Activated CD4-positive, CD25-positive, alpha-beta regulatory T cell treated with anti-CD3 and anti-CD28 coated beads, Interleukin-2, amount 50 U/mL, for 72 hours (primary cell): Measurements from ENCODE around the gene JMJD6.
"Not testable (repeated sequence)": the region's sequence is repeated elsewhere in the genome, so short reads cannot be mapped to it uniquely, and the experiment has no call there.

ENCODE experiments used
- DNase-seq: peaks from one replicate; pipeline ENCODE4 v3.0.0; 2021

JMJD6 gene

GRCh38 chr17:76736349-76737081 lies 10.1 kb upstream of the JMJD6 start:
- peak; percentile 69 for DNase-seq

- no peak for DNase-seq
These were observed 9.4 kb upstream of the JMJD6 start for GRCh38 chr17:76735586-76736348.

GRCh38 chr17:76735006-76735405 lies 8.6 kb upstream of the JMJD6 start:
- no peak for DNase-seq

GRCh38 chr17:76734080-76734840 lies 7.9 kb upstream of the JMJD6 start:
- DNase-seq: no peak

GRCh38 chr17:76733618-76733957 lies 7.2 kb upstream of the JMJD6 start:
- no peak for DNase-seq

- DNase-seq: no peak
These were observed 6.6 kb upstream of the JMJD6 start for GRCh38 chr17:76732734-76733617.

- DNase-seq: not testable (repeated sequence)
These were observed 5.7 kb upstream of the JMJD6 start for GRCh38 chr17:76731800-76732733.

GRCh38 chr17:76727745-76728456 lies 1.5 kb upstream of the JMJD6 start:
- no peak for DNase-seq

GRCh38 chr17:76726776-76727718 lies 641 bp upstream of the JMJD6 start, which contains the start of gene METTL23:
Gene METTL23 (plus strand): TSS chr17:76726839. CDS start chr17:76729711, 2,872 bp downstream.
- peak; percentile 89 for DNase-seq

- DNase-seq: peak; percentile 73
These were observed 701 bp downstream of the JMJD6 start for GRCh38 chr17:76725580-76726230.

GRCh38 chr17:76723812-76724211 lies 2.6 kb downstream of the JMJD6 start:
- no peak for DNase-seq

GRCh38 chr17:76722977-76723376 lies 3.4 kb downstream of the JMJD6 start:
- not testable (repeated sequence) for DNase-seq

- no peak for DNase-seq
These were observed 4.1 kb downstream of the JMJD6 start for GRCh38 chr17:76722279-76722678.

GRCh38 chr17:76721463-76721862 lies 4.9 kb downstream of the JMJD6 start:
- DNase-seq: no peak

GRCh38 chr17:76720941-76721340 lies 5.5 kb downstream of the JMJD6 start:
- DNase-seq: no peak

GRCh38 chr17:76720211-76720610 lies 6.2 kb downstream of the JMJD6 start:
- no peak for DNase-seq

GRCh38 chr17:76718516-76718915 lies 7.9 kb downstream of the JMJD6 start:
- DNase-seq: no peak

- DNase-seq: no peak
These were observed 9.6 kb downstream of the JMJD6 start for GRCh38 chr17:76716839-76717215.
